ENCODE results near the gene SLC37A4.

DNA sequence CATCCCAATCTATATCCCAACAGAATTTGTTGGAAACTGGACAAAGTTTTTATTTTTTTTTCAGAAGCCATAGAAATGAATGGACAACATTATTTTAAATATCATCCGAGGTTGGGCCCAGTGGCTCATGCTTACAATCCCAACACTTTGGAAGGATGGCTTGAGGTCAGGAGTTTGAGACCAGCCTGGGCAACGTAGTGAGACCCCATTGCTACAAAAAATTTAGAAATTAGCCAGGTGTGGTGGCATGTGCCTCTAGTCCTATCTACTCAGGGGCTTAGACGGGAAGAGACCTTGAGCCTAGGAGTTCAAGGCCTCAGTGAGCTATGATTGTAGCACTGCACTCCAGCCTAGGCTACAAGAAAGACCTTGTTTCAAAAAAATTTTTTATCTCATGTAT, 4.1 kb upstream of the SLC37A4 start:
- TF ChIP-seq, protein P1, sequence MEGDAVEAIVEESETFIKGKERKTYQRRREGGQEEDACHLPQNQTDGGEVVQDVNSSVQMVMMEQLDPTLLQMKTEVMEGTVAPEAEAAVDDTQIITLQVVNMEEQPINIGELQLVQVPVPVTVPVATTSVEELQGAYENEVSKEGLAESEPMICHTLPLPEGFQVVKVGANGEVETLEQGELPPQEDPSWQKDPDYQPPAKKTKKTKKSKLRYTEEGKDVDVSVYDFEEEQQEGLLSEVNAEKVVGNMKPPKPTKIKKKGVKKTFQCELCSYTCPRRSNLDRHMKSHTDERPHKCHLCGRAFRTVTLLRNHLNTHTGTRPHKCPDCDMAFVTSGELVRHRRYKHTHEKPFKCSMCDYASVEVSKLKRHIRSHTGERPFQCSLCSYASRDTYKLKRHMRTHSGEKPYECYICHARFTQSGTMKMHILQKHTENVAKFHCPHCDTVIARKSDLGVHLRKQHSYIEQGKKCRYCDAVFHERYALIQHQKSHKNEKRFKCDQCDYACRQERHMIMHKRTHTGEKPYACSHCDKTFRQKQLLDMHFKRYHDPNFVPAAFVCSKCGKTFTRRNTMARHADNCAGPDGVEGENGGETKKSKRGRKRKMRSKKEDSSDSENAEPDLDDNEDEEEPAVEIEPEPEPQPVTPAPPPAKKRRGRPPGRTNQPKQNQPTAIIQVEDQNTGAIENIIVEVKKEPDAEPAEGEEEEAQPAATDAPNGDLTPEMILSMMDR (IDR thresholded peaks at IDR 0.05), result no peak
- TF ChIP-seq ZFX (IDR thresholded peaks at IDR 0.05; ENCODE audit: borderline replicate concordance), result no peak

Data from 22Rv1 (cell line).